NCI-H1092 (cell line): ENCODE data around the gene PUM2.
A peak's percentile ranks its signal among the peaks of the same experiment; 100 is the strongest.
"Not testable (repeated sequence)": the region's sequence is repeated elsewhere in the genome, so short reads cannot be mapped to it uniquely, and the experiment has no call there.

Experiments used
- DNase-seq: peaks from one replicate; lab custom pipeline; 2025; lab: John Stamatoyannopoulos, UW

Gene PUM2

GRCh38 chr2:20350753-20351554 lies at the start of gene PUM2:
PUM2 (minus strand) TSS chr2:20350844; CDS start chr2:20327360, 23,484 bp downstream.
- DNase-seq, result peak; percentile 92

GRCh38 chr2:20400306-20400705 lies 49.7 kb upstream of the PUM2 start:
- DNase-seq, result no peak

- no peak for DNase-seq
These were observed 48.4 kb upstream of the PUM2 start for GRCh38 chr2:20398956-20399567.

- no peak for DNase-seq
These were observed 47.3 kb upstream of the PUM2 start for GRCh38 chr2:20397811-20398447.

GRCh38 chr2:20396356-20397000 lies 45.8 kb upstream of the PUM2 start:
- no peak for DNase-seq

GRCh38 chr2:20393986-20394385 lies 43.3 kb upstream of the PUM2 start:
- DNase-seq, result no peak

- DNase-seq, result no peak
These were observed 41.5 kb upstream of the PUM2 start for GRCh38 chr2:20391951-20392699.

- DNase-seq, result no peak
These were observed 40.0 kb upstream of the PUM2 start for GRCh38 chr2:20390524-20391123.

- no peak for DNase-seq
These were observed 34.3 kb upstream of the PUM2 start for GRCh38 chr2:20384953-20385352.

- DNase-seq, result no peak
These were observed 32.5 kb upstream of the PUM2 start for GRCh38 chr2:20382965-20383810.

GRCh38 chr2:20381457-20381856 lies 30.8 kb upstream of the PUM2 start:
- DNase-seq, result peak; percentile 49

GRCh38 chr2:20378891-20379519 lies 28.4 kb upstream of the PUM2 start:
- peak; percentile 27 for DNase-seq

- no peak for DNase-seq
These were observed 27.7 kb upstream of the PUM2 start for GRCh38 chr2:20378341-20378740.

- DNase-seq, result no peak
These were observed 27.1 kb upstream of the PUM2 start for GRCh38 chr2:20377741-20378140.

- DNase-seq, result not testable (repeated sequence)
These were observed 24.3 kb upstream of the PUM2 start for GRCh38 chr2:20374982-20375381.

GRCh38 chr2:20372896-20373640 lies 22.4 kb upstream of the PUM2 start:
- DNase-seq, result no peak

GRCh38 chr2:20371323-20372025 lies 20.8 kb upstream of the PUM2 start:
- DNase-seq, result no peak

GRCh38 chr2:20370191-20370590 lies 19.5 kb upstream of the PUM2 start:
- no peak for DNase-seq

- no peak for DNase-seq
These were observed 18.7 kb upstream of the PUM2 start for GRCh38 chr2:20369366-20369765.
